SK-N-SH treated with all-trans-retinoic acid at 6 μM for 48 hours (cell line): ENCODE data around the gene FAM163A.

Experiments
- ARNTL ChIP-seq: fragments of 450-650 bp; formaldehyde crosslinking; IDR thresholded peaks from 2 replicates; pipeline ENCODE4 v1.5.0; 2020; ENCODE audit warnings: low read depth, mild to moderate bottlenecking, moderate library complexity, borderline replicate concordance
- RARB ChIP-seq: fragments of 250-450 bp; sonication (Bioruptor Pico); IDR thresholded peaks from 2 replicates; pipeline ENCODE4 v1.8.0; 2021; ENCODE audit warnings: mild to moderate bottlenecking, moderate library complexity
- SNAI2 ChIP-seq: fragments of 250-450 bp; sonication (Bioruptor Pico); IDR thresholded peaks from 2 replicates; pipeline ENCODE4 v1.5.0; 2020; ENCODE audit warnings: mild to moderate bottlenecking, moderate library complexity
- ZC3H10 ChIP-seq: fragments of 250-450 bp; sonication (Bioruptor Pico); IDR thresholded peaks from 2 replicates; pipeline ENCODE4 v1.5.1; 2021; ENCODE audit warnings: mild to moderate bottlenecking, moderate library complexity
- ZFP30 ChIP-seq: fragments of 450-650 bp; formaldehyde crosslinking; IDR thresholded peaks from 2 replicates; pipeline ENCODE4 v1.5.0; 2022; ENCODE audit warnings: mild to moderate bottlenecking, moderate library complexity
- ZNF565 ChIP-seq: fragments of 450-650 bp; formaldehyde crosslinking; conservative IDR thresholded peaks from 2 replicates; pipeline ENCODE4 v1.5.0; 2020; ENCODE audit warnings: low read depth, mild to moderate bottlenecking, moderate library complexity
- TF ChIP-seq, protein P1 (sequence below): fragments of 250-450 bp; sonication (Bioruptor Pico); IDR thresholded peaks from 2 replicates; pipeline ENCODE4 v1.5.1; 2020; ENCODE audit warnings: low read depth, mild to moderate bottlenecking, moderate library complexity
- TF ChIP-seq, protein P2 (sequence below): fragments of 250-450 bp; sonication (Bioruptor Pico); IDR thresholded peaks from 2 replicates; pipeline ENCODE4 v1.5.1; 2021; ENCODE audit warnings: mild to moderate bottlenecking, moderate library complexity

DNA sequence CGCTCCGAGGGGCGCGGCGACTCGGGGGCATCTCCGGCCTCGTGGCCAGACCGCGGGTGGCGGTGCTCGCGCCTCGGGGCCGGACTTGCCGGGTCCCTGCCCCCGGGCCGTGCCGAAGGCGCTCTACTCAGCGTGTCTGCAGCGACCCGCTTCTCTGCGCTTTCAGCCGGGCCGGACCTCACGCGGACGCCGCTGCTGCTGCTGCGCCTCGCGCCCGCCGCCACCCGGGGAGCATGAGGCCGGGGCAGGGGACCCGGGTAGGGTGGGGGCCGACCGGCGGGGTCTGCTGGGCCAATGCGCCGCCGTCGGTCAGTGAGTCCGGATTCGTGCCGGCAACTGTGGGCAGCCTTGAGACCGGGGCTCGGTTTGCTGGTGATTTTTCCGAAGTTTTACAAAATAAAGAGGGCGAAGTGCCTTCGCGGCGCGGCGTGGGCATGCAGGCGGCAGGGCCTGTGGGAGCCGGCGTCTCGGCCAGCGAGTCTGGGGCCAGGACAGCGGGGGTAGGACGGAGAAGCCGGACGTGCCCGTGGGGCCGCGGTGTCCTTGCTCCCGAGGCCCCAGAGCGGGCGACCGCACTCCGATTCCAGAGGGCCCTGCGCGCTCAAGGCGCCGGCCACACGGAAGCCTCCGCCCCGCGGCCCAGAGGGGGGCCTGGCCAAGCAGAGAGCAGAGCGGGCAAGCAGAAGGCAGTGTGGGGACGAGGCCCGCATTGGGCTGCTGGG lies 749 bp downstream of the FAM163A start:
- TF ChIP-seq, protein P1, sequence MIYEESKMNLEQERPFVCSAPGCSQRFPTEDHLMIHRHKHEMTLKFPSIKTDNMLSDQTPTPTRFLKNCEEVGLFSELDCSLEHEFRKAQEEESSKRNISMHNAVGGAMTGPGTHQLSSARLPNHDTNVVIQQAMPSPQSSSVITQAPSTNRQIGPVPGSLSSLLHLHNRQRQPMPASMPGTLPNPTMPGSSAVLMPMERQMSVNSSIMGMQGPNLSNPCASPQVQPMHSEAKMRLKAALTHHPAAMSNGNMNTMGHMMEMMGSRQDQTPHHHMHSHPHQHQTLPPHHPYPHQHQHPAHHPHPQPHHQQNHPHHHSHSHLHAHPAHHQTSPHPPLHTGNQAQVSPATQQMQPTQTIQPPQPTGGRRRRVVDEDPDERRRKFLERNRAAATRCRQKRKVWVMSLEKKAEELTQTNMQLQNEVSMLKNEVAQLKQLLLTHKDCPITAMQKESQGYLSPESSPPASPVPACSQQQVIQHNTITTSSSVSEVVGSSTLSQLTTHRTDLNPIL (CRISPR knock-in tag): no peak
- TF ChIP-seq SNAI2 (CRISPR knock-in tag) (no peak), ZFP30 (CRISPR knock-in tag) (no peak), ZC3H10 (no peak), ZNF565 (CRISPR knock-in tag) (no peak), RARB (CRISPR knock-in tag) (no peak), ARNTL (no peak)
- TF ChIP-seq, protein P2, sequence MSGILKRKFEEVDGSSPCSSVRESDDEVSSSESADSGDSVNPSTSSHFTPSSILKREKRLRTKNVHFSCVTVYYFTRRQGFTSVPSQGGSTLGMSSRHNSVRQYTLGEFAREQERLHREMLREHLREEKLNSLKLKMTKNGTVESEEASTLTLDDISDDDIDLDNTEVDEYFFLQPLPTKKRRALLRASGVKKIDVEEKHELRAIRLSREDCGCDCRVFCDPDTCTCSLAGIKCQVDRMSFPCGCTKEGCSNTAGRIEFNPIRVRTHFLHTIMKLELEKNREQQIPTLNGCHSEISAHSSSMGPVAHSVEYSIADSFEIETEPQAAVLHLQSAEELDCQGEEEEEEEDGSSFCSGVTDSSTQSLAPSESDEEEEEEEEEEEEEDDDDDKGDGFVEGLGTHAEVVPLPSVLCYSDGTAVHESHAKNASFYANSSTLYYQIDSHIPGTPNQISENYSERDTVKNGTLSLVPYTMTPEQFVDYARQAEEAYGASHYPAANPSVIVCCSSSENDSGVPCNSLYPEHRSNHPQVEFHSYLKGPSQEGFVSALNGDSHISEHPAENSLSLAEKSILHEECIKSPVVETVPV: no peak
